H1 (cell line): ENCODE results near the gene MPDU1. TPM values are rescaled to one million over a fixed set of nuclear protein-coding genes. Genes with fewer than 3 reads are reported as not detected.

Experiments
- CTCF ChIA-PET: fragments of 300-600 bp; sonication (Branson Sonifier 250); formaldehyde crosslinking; loops from one replicate; lab custom pipeline; 2021; ENCODE audit not compliant: partially characterized antibody; lab: Charles Lee
- POLR2A ChIA-PET: fragments of 300-600 bp; sonication (Branson Sonifier 250); formaldehyde crosslinking; loops from one replicate; lab custom pipeline; 2021; ENCODE audit warnings: inconsistent platforms; ENCODE audit not compliant: partially characterized antibody; lab: Charles Lee
- DNase-seq, 2 experiments: peaks; one replicate each; pipeline versions ENCODE4 v3.0.0 to v3.0.0-alpha.2; 2010 to 2022; ENCODE audit warnings: low spot score in 2 of 2, low read depth in 1 of 2, mixed read lengths in 1 of 2
- FAIRE-seq: peaks from 2 replicates; lab custom pipeline; 2011; peaks lifted over from hg19 to GRCh38; lab: Jason Lieb, UNC
- H2AFZ ChIP-seq: 2 replicates; pipeline ENCODE4 v1.8.1; 2012; ENCODE audit warnings: low read length, inconsistent platforms
- H2AK5ac ChIP-seq: 2 replicates; pipeline ENCODE4 v1.6.1; 2013; ENCODE audit warnings: low read depth, low read length
- H2BK120ac ChIP-seq: replicated peaks from 2 replicates; pipeline ENCODE3; 2013; ENCODE audit warnings: low read depth, low read length, inconsistent platforms
- H2BK12ac ChIP-seq: 2 replicates; pipeline ENCODE4 v1.6.1; 2013; ENCODE audit warnings: low read depth, low read length
- H2BK15ac ChIP-seq: 2 replicates; pipeline ENCODE4 v1.6.1; 2013; ENCODE audit warnings: low read length
- H2BK20ac ChIP-seq: 2 replicates; pipeline ENCODE4 v1.6.1; 2013; ENCODE audit warnings: low read length
- H2BK5ac ChIP-seq: 2 replicates; pipeline ENCODE4 v1.6.1; 2013; ENCODE audit warnings: low read depth, low read length
- H3K14ac ChIP-seq: 2 replicates; pipeline ENCODE4 v1.6.1; 2013; ENCODE audit warnings: inconsistent platforms; ENCODE audit not compliant: insufficient read length
- H3K18ac ChIP-seq: 2 replicates; pipeline ENCODE4 v1.6.1; 2013; ENCODE audit warnings: low read length; ENCODE audit errors: extremely low read depth
- H3K23ac ChIP-seq: 2 replicates; pipeline ENCODE4 v1.6.1; 2013; ENCODE audit warnings: inconsistent platforms; ENCODE audit not compliant: insufficient read length
- H3K23me2 ChIP-seq: 2 replicates; pipeline ENCODE4 v1.6.1; 2013; ENCODE audit warnings: low read depth, low read length
- H3K27ac ChIP-seq: 2 replicates; pipeline ENCODE4 v1.6.1; 2011; ENCODE audit warnings: low read depth, low read length, inconsistent platforms
- H3K27me3 ChIP-seq, 4 experiments: replicated peaks in 1 of 4; 1 replicate in 1 of 4; 2 replicates in 3 of 4; pipeline versions ENCODE4 v1.6.1 to v1.8.1; 2011 to 2013; ENCODE audit warnings: low read length in 3 of 4, mild to moderate bottlenecking in 3 of 4, inconsistent platforms in 2 of 4, mixed read lengths in 2 of 4, moderate library complexity in 1 of 4; ENCODE audit not compliant: control insufficient read depth in 3 of 4, insufficient read depth in 3 of 4; ENCODE audit errors: extremely low read depth in 1 of 4
- H3K36me3 ChIP-seq, 4 experiments: 2 replicates each; pipeline versions ENCODE4 v1.6.1 to v1.8.1; 2011 to 2013; ENCODE audit warnings: mild to moderate bottlenecking in 4 of 4, low read length in 3 of 4, moderate library complexity in 2 of 4, control low read depth in 1 of 4, inconsistent platforms in 1 of 4; ENCODE audit not compliant: insufficient read depth in 4 of 4, control insufficient read depth in 2 of 4
- H3K4ac ChIP-seq: replicated peaks from 2 replicates; pipeline ENCODE3; 2013; ENCODE audit warnings: low read length, low read depth, mixed read lengths, inconsistent platforms; ENCODE audit not compliant: insufficient read length
- H3K4me1 ChIP-seq, 4 experiments: replicated peaks in 1 of 4; 1 replicate in 1 of 4; 2 replicates in 3 of 4; pipeline versions ENCODE4 v1.6.1 to v1.8.1; 2011 to 2013; ENCODE audit warnings: low read length in 3 of 4, inconsistent platforms in 2 of 4, mixed read lengths in 1 of 4; ENCODE audit not compliant: insufficient read depth in 4 of 4, control insufficient read depth in 3 of 4
- H3K4me2 ChIP-seq, 2 experiments: 2 replicates each; pipeline versions ENCODE4 v1.6.1 to v1.8.1; 2011 to 2013; ENCODE audit warnings: low read depth in 2 of 2, low read length in 2 of 2, control low read depth in 1 of 2, inconsistent platforms in 1 of 2, mild to moderate bottlenecking in 1 of 2; ENCODE audit not compliant: insufficient read depth in 1 of 2
- H3K4me3 ChIP-seq, 4 experiments: fragments of 200-600, 300-600 bp in 1 of 4; sonication (generic), shearing (Covaris generic), sonication (Bioruptor Twin) in 1 of 4; 2 replicates each; pipeline versions ENCODE4 v1.5.1 to v1.8.1; 2011 to 2016; ENCODE audit warnings: low read length in 4 of 4, low read depth in 3 of 4, control low read depth in 2 of 4, inconsistent platforms in 2 of 4, mild to moderate bottlenecking in 2 of 4, mixed read lengths in 1 of 4, moderate library complexity in 1 of 4; ENCODE audit not compliant: insufficient read depth in 2 of 4; ENCODE audit errors: extremely low read depth in 1 of 4
- H3K56ac ChIP-seq: replicated peaks from 2 replicates; pipeline ENCODE3; 2013; ENCODE audit warnings: low read depth, mild to moderate bottlenecking, mixed read lengths, low read length, inconsistent platforms; ENCODE audit not compliant: insufficient read length
- H3K79me1 ChIP-seq: 2 replicates; pipeline ENCODE4 v1.6.1; 2013; ENCODE audit warnings: low read depth, low read length, control low read depth
- H3K79me2 ChIP-seq, 2 experiments: 2 replicates each; pipeline versions ENCODE4 v1.6.1 to v1.8.1; 2012 to 2013; ENCODE audit warnings: low read length in 2 of 2, mild to moderate bottlenecking in 2 of 2, inconsistent platforms in 1 of 2; ENCODE audit not compliant: insufficient read depth in 2 of 2, control insufficient read depth in 1 of 2
- H3K9ac ChIP-seq, 4 experiments: replicated peaks in 1 of 4; 1 replicate in 1 of 4; 2 replicates in 3 of 4; pipeline versions ENCODE4 v1.6.1 to v1.8.1; 2011 to 2013; ENCODE audit warnings: low read depth in 3 of 4, low read length in 3 of 4, control low read depth in 2 of 4, mild to moderate bottlenecking in 2 of 4, moderate library complexity in 2 of 4, inconsistent platforms in 1 of 4; ENCODE audit errors: extremely low read depth in 1 of 4
- H3K9me3 ChIP-seq, 2 experiments: 2 replicates each; pipeline versions ENCODE4 v1.6.1 to v1.8.1; 2012 to 2013; ENCODE audit warnings: mild to moderate bottlenecking in 2 of 2, moderate library complexity in 2 of 2, control low read depth in 1 of 2, inconsistent platforms in 1 of 2, low read depth in 1 of 2, low read length in 1 of 2, mixed read lengths in 1 of 2; ENCODE audit not compliant: insufficient read depth in 2 of 2
- H4K20me1 ChIP-seq, 2 experiments: replicated peaks in 1 of 2; 2 replicates each; pipeline versions ENCODE3 to v1.8.1; 2011 to 2013; ENCODE audit warnings: inconsistent platforms in 2 of 2, low read length in 2 of 2, mild to moderate bottlenecking in 1 of 2; ENCODE audit not compliant: insufficient read depth in 2 of 2, control insufficient read depth in 1 of 2
- H4K5ac ChIP-seq: 2 replicates; pipeline ENCODE4 v1.6.1; 2013; ENCODE audit warnings: low read length, low read depth, mixed read lengths, inconsistent platforms; ENCODE audit not compliant: insufficient read length
- H4K8ac ChIP-seq: 2 replicates; pipeline ENCODE4 v1.8.0; 2013; ENCODE audit warnings: mild to moderate bottlenecking, moderate library complexity, low read length, inconsistent platforms; ENCODE audit not compliant: insufficient read depth; ENCODE audit errors: extremely low read depth
- H4K91ac ChIP-seq: replicated peaks from 2 replicates; pipeline ENCODE3; 2013; ENCODE audit warnings: low read length, mixed read lengths, inconsistent platforms; ENCODE audit not compliant: insufficient read length
- ASH2L ChIP-seq: fragments of 200-600, 300-600 bp; sonication (generic); IDR thresholded peaks from one replicate; pipeline ENCODE4 v1.7.1; 2017; ENCODE audit warnings: low read length
- CEBPB ChIP-seq: IDR thresholded peaks from 2 replicates; pipeline ENCODE4 v1.6.1; 2012; ENCODE audit warnings: low read depth, low read length
- EZH2 ChIP-seq: fragments of 200-600 bp; sonication (generic); IDR thresholded peaks from 2 replicates; pipeline ENCODE4 v1.7.1; 2012; ENCODE audit warnings: low read depth, mild to moderate bottlenecking, moderate library complexity, low read length, inconsistent platforms; ENCODE audit not compliant: severe bottlenecking
- GABPA ChIP-seq: IDR thresholded peaks from 2 replicates; pipeline ENCODE4 v1.6.1; 2011; ENCODE audit warnings: mild to moderate bottlenecking, low read length, moderate library complexity, borderline replicate concordance; ENCODE audit not compliant: insufficient read depth
- JUN ChIP-seq: IDR thresholded peaks from 2 replicates; pipeline ENCODE4 v1.6.1; 2011; ENCODE audit warnings: low read depth, mild to moderate bottlenecking, improper control_type of control experiment, low read length
- MAFK ChIP-seq: IDR thresholded peaks from 2 replicates; pipeline ENCODE4 v1.6.1; 2012; ENCODE audit warnings: low read depth, mild to moderate bottlenecking, improper control_type of control experiment, low read length
- POLR2A ChIP-seq, 2 experiments: IDR thresholded peaks; 1 replicate in 1 of 2; 2 replicates in 1 of 2; pipeline ENCODE4 v1.6.1; 2011; ENCODE audit warnings: low read depth in 2 of 2, low read length in 2 of 2, mild to moderate bottlenecking in 2 of 2; ENCODE audit errors: control extremely low read depth in 1 of 2
- RXRA ChIP-seq: IDR thresholded peaks from 2 replicates; pipeline ENCODE4 v1.6.1; 2011; ENCODE audit warnings: low read depth, mild to moderate bottlenecking, low read length, moderate library complexity; ENCODE audit not compliant: insufficient read depth
- SIX5 ChIP-seq: IDR thresholded peaks from 2 replicates; pipeline ENCODE4 v1.6.1; 2011; ENCODE audit warnings: mild to moderate bottlenecking, low read depth, low read length
- TCF12 ChIP-seq: IDR thresholded peaks from 2 replicates; pipeline ENCODE4 v1.6.1; 2011; ENCODE audit warnings: low read depth, mild to moderate bottlenecking, low read length
- USF2 ChIP-seq: IDR thresholded peaks from 2 replicates; pipeline ENCODE4 v1.6.1; 2011; ENCODE audit warnings: low read length, improper control_type of control experiment
- WGBS, 2 experiments: shearing (Covaris generic) in 1 of 2; methylation state at CpG; one replicate each; pipeline versions ENCODE4 v1.1.6 to v1.1.7; 2013 to 2015; ENCODE audit warnings: low lambda C conversion rate in 2 of 2, mixed read lengths in 2 of 2, inconsistent platforms in 1 of 2, low coverage in 1 of 2, missing lambda C conversion rate in 1 of 2; ENCODE audit not compliant: insufficient replicate concordance in 2 of 2, insufficient coverage in 1 of 2, insufficient read length in 1 of 2; ENCODE audit errors: extremely low coverage in 1 of 2, missing lambda C conversion rate in 1 of 2; 5-methylcytosine and 5-hydroxymethylcytosine counted together
- polyA plus RNA-seq, 7 experiments: library from polyadenylated mRNA; depleted of rRNA in 3 of 7; stranded (reverse) in 5 of 7; unstranded in 2 of 7; fragments of >200 nt in 5 of 7; fragments of 200-250 nt in 2 of 7; gene quantifications; 1 replicate in 5 of 7; 2 replicates in 1 of 7; 4 replicates in 1 of 7; pipeline versions ENCODE4 v1.2.1 to v1.2.3, GENCODE V29; 2011 to 2013; ENCODE audit warnings: missing spikeins in 2 of 7, mixed read lengths in 2 of 7
- total RNA-seq: library from RNA; stranded (reverse); fragmentation: NEBNext Ultra II Directional; extraction: Animal tissue kit (Norgen Biotek cat#: 25700); gene quantifications from 2 replicates; pipeline ENCODE4 v1.2.1, GENCODE V29; 2021
- TF ChIP-seq, protein P1 (sequence below): IDR thresholded peaks from 2 replicates; pipeline ENCODE4 v1.6.1; 2012; ENCODE audit warnings: low read length, inconsistent platforms

The MPDU1 gene
- total and polyA plus RNA-seq, 2 of the 8 experiments (the other 6 are each of a cell fraction or from before 2014, with no cell fraction given), result 63.2 to 142 TPM

DNA sequence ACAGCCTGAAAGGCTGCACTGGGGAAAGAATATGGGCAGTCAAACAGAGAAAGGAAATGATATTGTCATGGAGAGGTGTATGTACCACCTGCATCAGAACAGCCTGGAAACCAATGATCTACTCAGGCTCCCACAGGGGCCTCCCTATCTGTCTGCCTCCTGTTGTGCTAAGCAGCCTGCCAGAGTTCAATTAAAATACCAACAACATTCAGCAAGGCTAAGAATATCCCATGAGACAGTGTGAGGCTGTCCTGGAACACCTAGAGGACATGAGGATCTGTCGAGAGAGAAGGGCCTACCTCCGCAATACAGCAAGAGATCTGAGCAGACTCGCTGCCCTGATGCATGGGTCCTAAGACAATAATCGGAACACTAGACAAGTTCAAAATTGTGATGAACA lies 22.6 kb downstream of the MPDU1 start:
- Histone ChIP-seq H3K4ac (no peak overlapping the region), H4K5ac (no peak overlapping the region), H3K79me1 (peaks cover 10% of the 10 kb centered on the region), H3K23ac (no peak overlapping the region), H3K9ac (no peak overlapping the region; a peak in 1 of 7 replicates), H4K91ac (no peak overlapping the region), H3K36me3 (peaks cover 3 to 48% (median 21%) of the 10 kb centered on the region in 4 experiments), H3K4me3 (no peak overlapping the region), H3K14ac (no peak overlapping the region), H3K23me2 (no peaks in the 10 kb centered on the region), H4K8ac (no peak overlapping the region), H2AK5ac (no peak overlapping the region), H3K79me2 (peaks cover 0 to 25% of the 10 kb centered on the region in 2 experiments; a peak in 2 of 4 replicates), H3K9me3 (no peaks in the 10 kb centered on the region), H2BK12ac (no peak overlapping the region), H3K56ac (no peak overlapping the region), H3K4me1 (no peaks in the 10 kb centered on the region), H3K27me3 (no peaks in the 10 kb centered on the region), H2BK5ac (no peak overlapping the region), H2BK20ac (no peak overlapping the region), H2BK120ac (no peak overlapping the region), H3K27ac (no peak overlapping the region), H3K18ac (no peak overlapping the region), H2BK15ac (no peak overlapping the region), H3K4me2 (no peak overlapping the region), H4K20me1 (peaks cover 0 to 7% of the 10 kb centered on the region in 2 experiments), H2AFZ (no peak overlapping the region)
- 98% methylated on average over 4 of the region's 4 CpGs; no CpG with 5 or more reads in 1 of the 2 experiments for WGBS, 2 experiments
- ChIA-PET POLR2A (interaction anchor here (1.0 to 79.4 kb wide), 4 partner anchors 13 to 60 kb away, joined by 4 to 2272 read pairs (median 6); partner anchors contain the start of genes ATP1B2, TP53 and WRAP53), CTCF (interaction anchor here (3.4 kb wide), 1 partner anchor 17 kb away, joined by 12 read pairs; the partner anchor contains the start of gene SOX15)
- DNase-seq, result no peak
- no peak for FAIRE-seq
- TF ChIP-seq MAFK, result no peak
- TF ChIP-seq GABPA, result no peak
- TF ChIP-seq USF2, result no peak
- no peak for TF ChIP-seq CEBPB
- no peak for TF ChIP-seq SIX5
- TF ChIP-seq ASH2L, result no peak
- TF ChIP-seq TCF12, result no peak
- TF ChIP-seq, protein P1, sequence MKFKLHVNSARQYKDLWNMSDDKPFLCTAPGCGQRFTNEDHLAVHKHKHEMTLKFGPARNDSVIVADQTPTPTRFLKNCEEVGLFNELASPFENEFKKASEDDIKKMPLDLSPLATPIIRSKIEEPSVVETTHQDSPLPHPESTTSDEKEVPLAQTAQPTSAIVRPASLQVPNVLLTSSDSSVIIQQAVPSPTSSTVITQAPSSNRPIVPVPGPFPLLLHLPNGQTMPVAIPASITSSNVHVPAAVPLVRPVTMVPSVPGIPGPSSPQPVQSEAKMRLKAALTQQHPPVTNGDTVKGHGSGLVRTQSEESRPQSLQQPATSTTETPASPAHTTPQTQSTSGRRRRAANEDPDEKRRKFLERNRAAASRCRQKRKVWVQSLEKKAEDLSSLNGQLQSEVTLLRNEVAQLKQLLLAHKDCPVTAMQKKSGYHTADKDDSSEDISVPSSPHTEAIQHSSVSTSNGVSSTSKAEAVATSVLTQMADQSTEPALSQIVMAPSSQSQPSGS, result no peak
- TF ChIP-seq JUN, result no peak
- no peak for TF ChIP-seq POLR2A (IDR thresholded peaks at IDR 0.05; ENCODE audit: control extremely low read depth in 1 of 2, low read depth in 2 of 2, low read length in 2 of 2)
- TF ChIP-seq EZH2, result no peak
- no peak for TF ChIP-seq RXRA
